ENCODE data around the gene FAM229A.

Gene FAM229A

DNA sequence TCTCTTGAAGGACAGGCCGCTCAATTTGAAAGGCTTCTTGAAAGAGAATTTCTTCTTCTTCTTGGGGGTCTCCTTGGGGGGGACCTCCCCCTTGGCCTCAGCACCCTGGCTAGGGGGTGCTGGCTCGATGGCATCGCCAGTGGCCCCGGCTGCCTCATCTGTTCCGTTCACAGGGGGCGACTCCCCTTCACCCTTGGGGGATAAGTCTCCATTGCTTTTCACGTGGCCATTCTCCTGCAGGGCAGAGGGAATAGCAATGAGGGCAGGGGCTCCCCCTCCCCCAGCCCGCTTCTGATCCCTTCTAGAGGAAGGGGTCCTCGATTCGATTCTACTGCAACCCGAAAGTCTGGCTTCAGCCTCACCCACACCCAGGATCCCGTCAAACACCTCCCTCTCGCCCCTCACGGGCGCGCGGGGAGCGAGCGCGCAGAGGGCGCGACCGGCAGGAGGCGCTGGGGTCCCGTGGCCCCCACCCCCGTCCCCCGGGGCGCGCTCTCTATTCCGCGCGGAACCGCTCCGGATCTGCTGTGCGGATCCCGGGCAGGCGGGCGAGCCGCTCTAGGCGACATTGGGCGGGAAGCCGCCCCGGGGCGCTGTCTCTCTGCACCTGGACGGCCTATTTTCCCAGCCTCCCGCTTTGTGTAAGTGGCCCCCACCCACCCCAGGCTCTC lies 27.3 kb downstream of the FAM229A start:
- H3K4me3 ChIP-seq (ENCODE audit: low read length in 2 of 2) = peak overlapping the region; percentile 82 to 98
- H3K23ac ChIP-seq (ENCODE audit: low read depth, low read length, poor library complexity) = peak overlapping the region; percentile 56
- H3K4me1 ChIP-seq (ENCODE audit: control insufficient read depth in 2 of 2, insufficient read depth in 1 of 2, low read depth in 1 of 2, low read length in 2 of 2) = peaks cover 33 to 38% of the 10 kb centered on the region in 2 donors
- peak overlapping the region; percentile 66 for H3K27ac ChIP-seq (replicated peaks; ENCODE audit: low read length)
- no peak overlapping the region for H2BK15ac ChIP-seq (ENCODE audit: low read length)
- H2AK5ac ChIP-seq (ENCODE audit: low read depth, low read length) = peak overlapping the region; percentile 77
- H3K18ac ChIP-seq (ENCODE audit: low read length) = peak overlapping the region; percentile 95
- H3K9me3 ChIP-seq (replicated peaks in 1 of 2; ENCODE audit: control insufficient read depth in 2 of 2, insufficient read depth in 1 of 2, low read depth in 1 of 2, low read length in 2 of 2) = peaks cover 0 to 2% of the 10 kb centered on the region in 2 donors
- WGBS, 2 donors (ENCODE audit: extremely low coverage in 2 of 2, insufficient read length in 2 of 2, insufficient replicate concordance in 1 of 2) = no CpG with 5 or more reads among the region's 46 CpGs
- no peak for DNase-seq (ENCODE audit: low spot score)
- peaks cover 2% of the 10 kb centered on the region for H3K79me1 ChIP-seq (ENCODE audit: low read depth, low read length)
- H4K91ac ChIP-seq (ENCODE audit: low read depth, low read length, poor library complexity) = no peak overlapping the region
- peak overlapping the region; percentile 88 for H2BK5ac ChIP-seq (ENCODE audit: low read length)
- H4K8ac ChIP-seq (ENCODE audit: low read depth, low read length) = no peak overlapping the region
- peak overlapping the region; percentile 72 for H3K4me2 ChIP-seq (ENCODE audit: insufficient read depth, low read length, poor library complexity, severe bottlenecking)
- H3K36me3 ChIP-seq (replicated peaks in 1 of 2; ENCODE audit: control insufficient read depth in 2 of 2, insufficient read depth in 2 of 2, low read length in 2 of 2) = peaks cover 40 to 51% of the 10 kb centered on the region in 2 donors
- H3K4ac ChIP-seq (ENCODE audit: low read length) = peak overlapping the region; percentile 55
- H2BK12ac ChIP-seq (ENCODE audit: low read length) = no peak overlapping the region
- peak overlapping the region; percentile 65 for H3K14ac ChIP-seq (ENCODE audit: low read length)
- no peaks in the 10 kb centered on the region for H3K27me3 ChIP-seq (ENCODE audit: control insufficient read depth in 3 of 3, insufficient read depth in 3 of 3, low read depth in 1 of 3, low read length in 3 of 3)
- no peak overlapping the region for H2AFZ ChIP-seq (ENCODE audit: low read length)
- H3K9ac ChIP-seq (ENCODE audit: low read depth, low read length, poor library complexity) = peak overlapping the region; percentile 96
- no peak overlapping the region for H2BK120ac ChIP-seq (ENCODE audit: low read depth, low read length)

GRCh38 chr1:32334274-32334861 lies 27.9 kb downstream of the FAM229A start:
- Histone ChIP-seq H3K27me3 (ENCODE audit: control insufficient read depth in 3 of 3, insufficient read depth in 3 of 3, low read depth in 1 of 3, low read length in 3 of 3) (no peaks in the 10 kb centered on the region), H3K4ac (ENCODE audit: low read length) (no peak overlapping the region)

DNA sequence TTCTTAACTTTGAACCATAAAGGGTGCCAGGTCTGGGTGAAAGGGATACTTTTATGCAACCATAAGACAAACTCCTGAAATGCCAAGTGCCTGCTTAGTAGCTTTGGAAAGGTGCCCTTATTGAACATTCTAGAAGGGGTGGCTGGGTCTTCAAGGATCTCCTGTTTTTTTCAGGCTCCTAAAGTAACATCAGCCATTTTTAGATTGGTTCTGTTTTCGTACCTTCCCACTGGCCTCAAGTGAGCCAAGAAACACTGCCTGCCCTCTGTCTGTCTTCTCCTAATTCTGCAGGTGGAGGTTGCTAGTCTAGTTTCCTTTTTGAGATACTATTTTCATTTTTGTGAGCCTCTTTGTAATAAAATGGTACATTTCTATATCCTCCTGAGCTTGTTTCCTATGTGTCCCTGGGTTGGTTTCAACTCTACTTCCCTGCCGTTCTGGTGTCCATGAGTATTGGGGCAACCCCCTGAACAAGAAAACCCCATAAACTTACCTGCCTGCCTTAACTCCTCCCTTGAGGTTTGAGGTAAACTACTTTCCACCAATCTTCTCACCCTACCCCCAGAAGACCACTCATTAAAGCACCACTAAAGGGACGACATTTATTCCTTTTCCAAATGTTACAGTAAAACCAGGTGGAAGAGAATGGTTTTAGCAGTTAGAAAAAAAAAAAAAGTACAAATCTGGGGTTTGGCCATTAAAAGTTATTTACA lies 28.9 kb downstream of the FAM229A start:
- no peak overlapping the region for H3K23ac ChIP-seq (ENCODE audit: low read depth, low read length, poor library complexity)
- H3K4me2 ChIP-seq (ENCODE audit: insufficient read depth, low read length, poor library complexity, severe bottlenecking) = no peak overlapping the region
- H2AFZ ChIP-seq (ENCODE audit: low read length) = no peak overlapping the region
- no CpG with 5 or more reads among the region's 3 CpGs for WGBS, 2 donors (ENCODE audit: extremely low coverage in 2 of 2, insufficient read length in 2 of 2, insufficient replicate concordance in 1 of 2)
- peaks cover 0 to 2% of the 10 kb centered on the region in 2 donors for H3K9me3 ChIP-seq (replicated peaks in 1 of 2; ENCODE audit: control insufficient read depth in 2 of 2, insufficient read depth in 1 of 2, low read depth in 1 of 2, low read length in 2 of 2)
- no peak overlapping the region for H4K8ac ChIP-seq (ENCODE audit: low read depth, low read length)
- peaks cover 28 to 32% of the 10 kb centered on the region in 2 donors for H3K4me1 ChIP-seq (ENCODE audit: control insufficient read depth in 2 of 2, insufficient read depth in 1 of 2, low read depth in 1 of 2, low read length in 2 of 2)
- H4K91ac ChIP-seq (ENCODE audit: low read depth, low read length, poor library complexity) = no peak overlapping the region
- H3K9ac ChIP-seq (ENCODE audit: low read depth, low read length, poor library complexity) = no peak overlapping the region
- H3K36me3 ChIP-seq (replicated peaks in 1 of 2; ENCODE audit: control insufficient read depth in 2 of 2, insufficient read depth in 2 of 2, low read length in 2 of 2) = peaks cover 50 to 67% of the 10 kb centered on the region in 2 donors
- H3K4ac ChIP-seq (ENCODE audit: low read length) = no peak overlapping the region
- no peak overlapping the region for H2BK15ac ChIP-seq (ENCODE audit: low read length)
- no peak for DNase-seq (ENCODE audit: low spot score)
- no peak overlapping the region for H2BK12ac ChIP-seq (ENCODE audit: low read length)
- H3K4me3 ChIP-seq (ENCODE audit: low read length in 2 of 2) = peak overlapping the region in 1 of 2 donors; percentile 82
- no peak overlapping the region for H3K27ac ChIP-seq (replicated peaks; ENCODE audit: low read length)
- no peak overlapping the region for H2AK5ac ChIP-seq (ENCODE audit: low read depth, low read length)
- no peaks in the 10 kb centered on the region for H3K27me3 ChIP-seq (ENCODE audit: control insufficient read depth in 3 of 3, insufficient read depth in 3 of 3, low read depth in 1 of 3, low read length in 3 of 3)
- no peak overlapping the region for H3K18ac ChIP-seq (ENCODE audit: low read length)
- no peak overlapping the region for H2BK120ac ChIP-seq (ENCODE audit: low read depth, low read length)
- peaks cover 2% of the 10 kb centered on the region for H3K79me1 ChIP-seq (ENCODE audit: low read depth, low read length)
- no peak overlapping the region for H2BK5ac ChIP-seq (ENCODE audit: low read length)
- H3K14ac ChIP-seq (ENCODE audit: low read length) = no peak overlapping the region

More at GRCh38 chr1:32334274-32334861, 27.9 kb downstream of the FAM229A start:
- Histone ChIP-seq H2BK5ac (ENCODE audit: low read length) (peak overlapping the region; percentile 88), H3K4me2 (ENCODE audit: insufficient read depth, low read length, poor library complexity, severe bottlenecking) (peak overlapping the region; percentile 72), H2AK5ac (ENCODE audit: low read depth, low read length) (peak overlapping the region; percentile 77), H3K4me3 (ENCODE audit: low read length in 2 of 2) (peak overlapping the region; percentile 82 to 98), H2BK120ac (ENCODE audit: low read depth, low read length) (no peak overlapping the region), H3K23ac (ENCODE audit: low read depth, low read length, poor library complexity) (peak overlapping the region; percentile 56), H2BK15ac (ENCODE audit: low read length) (no peak overlapping the region), H3K36me3 (replicated peaks in 1 of 2; ENCODE audit: control insufficient read depth in 2 of 2, insufficient read depth in 2 of 2, low read length in 2 of 2) (peaks cover 46 to 58% of the 10 kb centered on the region in 2 donors), H2BK12ac (ENCODE audit: low read length) (no peak overlapping the region), H2AFZ (ENCODE audit: low read length) (no peak overlapping the region), H3K79me1 (ENCODE audit: low read depth, low read length) (peaks cover 2% of the 10 kb centered on the region), H3K18ac (ENCODE audit: low read length) (peak overlapping the region; percentile 80), H3K14ac (ENCODE audit: low read length) (no peak overlapping the region), H3K9me3 (replicated peaks in 1 of 2; ENCODE audit: control insufficient read depth in 2 of 2, insufficient read depth in 1 of 2, low read depth in 1 of 2, low read length in 2 of 2) (peaks cover 0 to 2% of the 10 kb centered on the region in 2 donors), H3K9ac (ENCODE audit: low read depth, low read length, poor library complexity) (peak overlapping the region; percentile 96), H3K27ac (replicated peaks; ENCODE audit: low read length) (peak overlapping the region; percentile 66), H3K4me1 (ENCODE audit: control insufficient read depth in 2 of 2, insufficient read depth in 1 of 2, low read depth in 1 of 2, low read length in 2 of 2) (peaks cover 33 to 38% of the 10 kb centered on the region in 2 donors), H4K91ac (ENCODE audit: low read depth, low read length, poor library complexity) (peak overlapping the region; percentile 28), H4K8ac (ENCODE audit: low read depth, low read length) (no peak overlapping the region)
- no peak for DNase-seq (ENCODE audit: low spot score)
- no CpG with 5 or more reads among the region's 9 CpGs for WGBS, 2 donors (ENCODE audit: extremely low coverage in 2 of 2, insufficient read length in 2 of 2, insufficient replicate concordance in 1 of 2)

Data from neuronal stem cell (in vitro differentiated cells).